Endothelial cell of umbilical vein (primary cell): Measurements from ENCODE around the gene TTC33. TPM values are rescaled to one million over a fixed set of nuclear protein-coding genes. Genes with fewer than 3 reads are reported as not detected.

Experiments used
- BruUV-seq: library from RNA; stranded (reverse); fragments of 400-500 nt; replicated peaks from 2 replicates; lab custom pipeline; 2021; lab: Mats Ljungman, UMichigan
- CTCF ChIA-PET: fragments of 300-600, 350-600 bp; sonication (Branson Sonifier 250); formaldehyde crosslinking; loops from one replicate; lab custom pipeline; 2021; ENCODE audit warnings: antibody characterized with exemption, inconsistent platforms; lab: Charles Lee
- POLR2A ChIA-PET: fragments of 300-600, 350-600 bp; sonication (Branson Sonifier 250); formaldehyde crosslinking; loops from one replicate; lab custom pipeline; 2021; ENCODE audit warnings: antibody characterized with exemption, inconsistent platforms; lab: Charles Lee
- DNase-seq: peaks from one replicate; pipeline ENCODE4 v3.0.0-alpha.2; 2011; ENCODE audit warnings: low read depth, low spot score
- FAIRE-seq: peaks from 2 replicates; lab custom pipeline; 2011; peaks lifted over from hg19 to GRCh38; lab: Jason Lieb, UNC
- H2AFZ ChIP-seq: 2 replicates; pipeline ENCODE4 v1.6.0; 2012; ENCODE audit warnings: low read depth, low read length, control low read depth, inconsistent platforms
- H3K27ac ChIP-seq: 2 replicates; pipeline ENCODE4 v1.5.1; 2011; ENCODE audit warnings: low read depth, mild to moderate bottlenecking, control low read depth, low read length, moderate library complexity; ENCODE audit not compliant: insufficient read depth
- H3K27me3 ChIP-seq, 2 experiments: 2 replicates each; pipeline versions ENCODE4 v1.6.0 to v1.6.1; 2011; ENCODE audit warnings: low read length in 2 of 2, mixed read lengths in 1 of 2; ENCODE audit not compliant: control insufficient read depth in 2 of 2, insufficient read depth in 2 of 2
- H3K36me3 ChIP-seq, 2 experiments: 2 replicates in 1 of 2; 3 replicates in 1 of 2; pipeline ENCODE4 v1.5.1; 2011; ENCODE audit warnings: low read length in 2 of 2, mild to moderate bottlenecking in 1 of 2, moderate library complexity in 1 of 2; ENCODE audit not compliant: control insufficient read depth in 2 of 2, insufficient read depth in 2 of 2; ENCODE audit errors: extremely low read depth in 1 of 2
- H3K4me1 ChIP-seq: 3 replicates; pipeline ENCODE4 v1.5.1; 2011; ENCODE audit warnings: mild to moderate bottlenecking, low read length; ENCODE audit not compliant: control insufficient read depth, insufficient read depth; ENCODE audit errors: extremely low read depth
- H3K4me2 ChIP-seq: 2 replicates; pipeline ENCODE4 v1.6.1; 2011; ENCODE audit warnings: low read length, control low read depth, mixed read lengths; ENCODE audit not compliant: insufficient read depth
- H3K4me3 ChIP-seq, 3 experiments: fragments of 200-600 bp in 1 of 3; sonication (generic), shearing (Covaris generic) in 1 of 3; replicated peaks in 1 of 3; 2 replicates each; pipeline ENCODE4 v1.5.1; 2011 to 2016; ENCODE audit warnings: control low read depth in 3 of 3, low read length in 3 of 3, mild to moderate bottlenecking in 2 of 3, inconsistent platforms in 1 of 3, low read depth in 1 of 3, moderate library complexity in 1 of 3; ENCODE audit not compliant: insufficient read depth in 1 of 3
- H3K79me2 ChIP-seq: 2 replicates; pipeline ENCODE4 v1.6.0; 2012; ENCODE audit warnings: low read length, inconsistent platforms; ENCODE audit not compliant: control insufficient read depth, insufficient read depth
- H3K9ac ChIP-seq: replicated peaks from 2 replicates; pipeline ENCODE3; 2011; ENCODE audit warnings: low read length, control low read depth; ENCODE audit not compliant: insufficient read depth; ENCODE audit errors: extremely low read depth
- H3K9me1 ChIP-seq: replicated peaks from 3 replicates; pipeline ENCODE4 v1.6.0; 2011; ENCODE audit warnings: mild to moderate bottlenecking, low read length; ENCODE audit not compliant: control insufficient read depth, insufficient read depth; ENCODE audit errors: extremely low read depth
- H3K9me3 ChIP-seq: replicated peaks from 2 replicates; pipeline ENCODE4 v1.5.1; 2012; ENCODE audit warnings: low read length, inconsistent platforms; ENCODE audit not compliant: control insufficient read depth, insufficient read depth
- H4K20me1 ChIP-seq: replicated peaks from 2 replicates; pipeline ENCODE3; 2011; ENCODE audit warnings: mild to moderate bottlenecking, low read length; ENCODE audit not compliant: control insufficient read depth, insufficient read depth; ENCODE audit errors: extremely low read depth
- EZH2 ChIP-seq: IDR thresholded peaks from 2 replicates; pipeline ENCODE4 v1.6.1; 2012; ENCODE audit warnings: borderline replicate concordance, low read depth, mild to moderate bottlenecking, moderate library complexity, low read length, inconsistent platforms; ENCODE audit not compliant: severe bottlenecking
- FOS ChIP-seq: IDR thresholded peaks from 2 replicates; pipeline ENCODE4 v1.6.1; 2011; ENCODE audit warnings: mild to moderate bottlenecking, low read length, moderate library complexity, borderline replicate concordance; ENCODE audit not compliant: insufficient read depth
- GATA2 ChIP-seq: IDR thresholded peaks from 2 replicates; pipeline ENCODE4 v1.7.0; 2011; ENCODE audit warnings: low read depth, mild to moderate bottlenecking, moderate library complexity, mixed read lengths, low read length; ENCODE audit not compliant: insufficient read length, insufficient read depth
- JUN ChIP-seq: IDR thresholded peaks from 2 replicates; pipeline ENCODE4 v1.6.1; 2011; ENCODE audit warnings: borderline replicate concordance, low read depth; ENCODE audit not compliant: insufficient read length, insufficient read depth
- MYC ChIP-seq: IDR thresholded peaks from one replicate; pipeline ENCODE4 v1.6.1; 2011; ENCODE audit warnings: mild to moderate bottlenecking, low read depth, low read length
- POLR2A ChIP-seq: IDR thresholded peaks from 2 replicates; pipeline ENCODE4 v1.6.1; 2012; ENCODE audit warnings: low read depth, mild to moderate bottlenecking, control low read depth, low read length
- POLR2AphosphoS5 ChIP-seq: IDR thresholded peaks from 2 replicates; pipeline ENCODE4 v1.6.1; 2012; ENCODE audit warnings: low read depth, mild to moderate bottlenecking, control low read depth, low read length, moderate library complexity; ENCODE audit not compliant: insufficient read depth
- dilution Hi-C: fragments of 300-500 bp; cut with MboI; formaldehyde crosslinking; loops from one replicate; pipeline ENCODE4 v1.15.0; 2019; ENCODE audit warnings: low sequenced_read_pairs; ENCODE audit not compliant: extremely low pct_ligation_motif_present
- intact Hi-C: fragments of 100-400 bp; cut with micrococcal nuclease; formaldehyde crosslinking; loops from one replicate; pipeline ENCODE4 v1.10.0; 2022
- polyA plus RNA-seq, 4 experiments: library from polyadenylated mRNA; depleted of rRNA in 3 of 4; stranded (reverse) in 3 of 4; unstranded in 1 of 4; fragments of >200 nt; gene quantifications; 2 replicates each; pipeline versions ENCODE4 v1.2.1 to v1.2.3, GENCODE V29; 2011 to 2012; ENCODE audit warnings: missing spikeins in 1 of 4
- total RNA-seq: library from RNA; stranded (reverse); gene quantifications from 2 replicates; pipeline ENCODE4 v1.2.3, GENCODE V29; 2021
- TF ChIP-seq, protein P1 (sequence below), 2 donors: IDR thresholded peaks; 1 replicate in 1 of 2; 2 replicates in 1 of 2; pipeline ENCODE4 v1.5.1; 2011; ENCODE audit warnings: low read length in 2 of 2, mild to moderate bottlenecking in 2 of 2, moderate library complexity in 2 of 2, control low read depth in 1 of 2, inconsistent platforms in 1 of 2, low read depth in 1 of 2; ENCODE audit not compliant: insufficient read depth in 1 of 2; ENCODE audit errors: extremely low read depth in 1 of 2
- TF ChIP-seq, protein P2 (sequence below): IDR thresholded peaks from 2 replicates; pipeline ENCODE4 v1.6.1; 2011; ENCODE audit not compliant: insufficient read depth, insufficient read length

Gene TTC33
- total and polyA plus RNA-seq, 2 donors (not counting 3 experiments of a cell fraction or from before 2014, with no cell fraction given), result 2.2 to 11.7 TPM

DNA sequence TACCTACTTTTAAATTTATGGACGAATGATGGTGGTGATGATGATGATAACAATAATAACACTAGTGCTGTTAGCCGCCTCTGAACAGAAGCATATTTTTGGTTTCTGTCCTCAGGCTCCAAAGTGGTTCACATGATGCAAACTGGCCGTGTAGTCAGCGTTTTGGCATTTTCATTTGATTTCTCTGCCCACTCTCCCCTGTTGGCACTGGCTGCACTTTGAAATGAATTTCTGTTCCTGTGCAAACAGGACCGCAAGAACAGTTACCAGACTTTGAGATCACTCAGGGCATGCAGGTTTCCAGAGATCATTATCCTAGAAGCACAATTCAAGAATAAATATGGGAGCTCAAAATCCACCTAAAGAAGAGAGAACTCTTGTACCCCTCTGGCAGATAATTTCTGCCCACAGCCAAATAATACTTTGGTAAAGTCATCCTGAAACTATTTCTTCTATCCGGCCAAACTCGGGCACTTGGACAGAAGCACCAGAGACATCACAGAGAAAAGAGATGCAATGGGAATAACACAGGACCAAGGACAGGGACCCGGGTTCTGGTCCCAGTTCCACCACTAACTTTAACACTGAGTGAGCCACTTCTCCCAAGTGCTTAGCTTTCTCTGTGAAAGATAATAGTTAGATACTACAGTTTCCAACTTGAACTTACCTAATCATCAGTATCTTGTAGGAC lies 277.8 kb downstream of the TTC33 start:
- Histone ChIP-seq H3K4me2 (no peak overlapping the region), H3K27me3 (no peaks in the 10 kb centered on the region), H3K4me3 (no peak overlapping the region), H4K20me1 (no peaks in the 10 kb centered on the region), H3K27ac (no peak overlapping the region), H3K79me2 (no peaks in the 10 kb centered on the region), H3K9me1 (no peaks in the 10 kb centered on the region), H3K36me3 (no peaks in the 10 kb centered on the region), H2AFZ (no peak overlapping the region), H3K9ac (no peak overlapping the region), H3K9me3 (no peaks in the 10 kb centered on the region), H3K4me1 (no peaks in the 10 kb centered on the region)
- intact Hi-C loops (no loop called here), dilution Hi-C loops (no loop called here)
- DNase-seq (no peak), FAIRE-seq (no peak)
- POLR2A ChIA-PET, result no interaction called here
- no TSS peak for BruUV-seq
- no peak for TF ChIP-seq FOS
- TF ChIP-seq JUN, result no peak
- TF ChIP-seq, protein P1, sequence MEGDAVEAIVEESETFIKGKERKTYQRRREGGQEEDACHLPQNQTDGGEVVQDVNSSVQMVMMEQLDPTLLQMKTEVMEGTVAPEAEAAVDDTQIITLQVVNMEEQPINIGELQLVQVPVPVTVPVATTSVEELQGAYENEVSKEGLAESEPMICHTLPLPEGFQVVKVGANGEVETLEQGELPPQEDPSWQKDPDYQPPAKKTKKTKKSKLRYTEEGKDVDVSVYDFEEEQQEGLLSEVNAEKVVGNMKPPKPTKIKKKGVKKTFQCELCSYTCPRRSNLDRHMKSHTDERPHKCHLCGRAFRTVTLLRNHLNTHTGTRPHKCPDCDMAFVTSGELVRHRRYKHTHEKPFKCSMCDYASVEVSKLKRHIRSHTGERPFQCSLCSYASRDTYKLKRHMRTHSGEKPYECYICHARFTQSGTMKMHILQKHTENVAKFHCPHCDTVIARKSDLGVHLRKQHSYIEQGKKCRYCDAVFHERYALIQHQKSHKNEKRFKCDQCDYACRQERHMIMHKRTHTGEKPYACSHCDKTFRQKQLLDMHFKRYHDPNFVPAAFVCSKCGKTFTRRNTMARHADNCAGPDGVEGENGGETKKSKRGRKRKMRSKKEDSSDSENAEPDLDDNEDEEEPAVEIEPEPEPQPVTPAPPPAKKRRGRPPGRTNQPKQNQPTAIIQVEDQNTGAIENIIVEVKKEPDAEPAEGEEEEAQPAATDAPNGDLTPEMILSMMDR (IDR thresholded peaks at IDR 0.05; ENCODE audit: extremely low read depth in 1 of 2, insufficient read depth in 1 of 2, low read depth in 1 of 2, low read length in 2 of 2), result no peak
- TF ChIP-seq GATA2, result no peak
- no peak for TF ChIP-seq POLR2AphosphoS5
- no peak for TF ChIP-seq EZH2
- no peak for TF ChIP-seq POLR2A
- no peak for TF ChIP-seq MYC
- TF ChIP-seq, protein P2, sequence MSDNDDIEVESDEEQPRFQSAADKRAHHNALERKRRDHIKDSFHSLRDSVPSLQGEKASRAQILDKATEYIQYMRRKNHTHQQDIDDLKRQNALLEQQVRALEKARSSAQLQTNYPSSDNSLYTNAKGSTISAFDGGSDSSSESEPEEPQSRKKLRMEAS, result no peak
- CTCF ChIA-PET, result no interaction called here
